T-helper 1 cell treated with Interleukin-12 subunit alpha and Interleukin-12 subunit beta and Interleukin-4 antibody, amounts not matched to agents 30 μg/mL and 1 μg/mL, for 36 hours (primary cell): ENCODE results near the gene GATD1.

Source experiments
- H3K27ac Mint-ChIP-seq: one replicate; pipeline ENCODE4 v1.8.0; 2021; ENCODE audit warnings: mild to moderate bottlenecking, mixed read lengths
- H3K27me3 Mint-ChIP-seq: one replicate; pipeline ENCODE4 v1.8.0; 2021; ENCODE audit warnings: low read depth, mixed read lengths
- H3K36me3 Mint-ChIP-seq: one replicate; pipeline ENCODE4 v1.8.0; 2021; ENCODE audit warnings: low read depth, mixed read lengths
- H3K4me1 Mint-ChIP-seq: one replicate; pipeline ENCODE4 v1.8.0; 2021; ENCODE audit warnings: low read depth, mixed read lengths
- H3K4me3 Mint-ChIP-seq: one replicate; pipeline ENCODE4 v1.8.0; 2021; ENCODE audit warnings: mild to moderate bottlenecking, moderate library complexity, mixed read lengths
- H3K9me3 Mint-ChIP-seq: one replicate; pipeline ENCODE4 v1.8.0; 2021; ENCODE audit warnings: mixed read lengths

Gene GATD1

DNA sequence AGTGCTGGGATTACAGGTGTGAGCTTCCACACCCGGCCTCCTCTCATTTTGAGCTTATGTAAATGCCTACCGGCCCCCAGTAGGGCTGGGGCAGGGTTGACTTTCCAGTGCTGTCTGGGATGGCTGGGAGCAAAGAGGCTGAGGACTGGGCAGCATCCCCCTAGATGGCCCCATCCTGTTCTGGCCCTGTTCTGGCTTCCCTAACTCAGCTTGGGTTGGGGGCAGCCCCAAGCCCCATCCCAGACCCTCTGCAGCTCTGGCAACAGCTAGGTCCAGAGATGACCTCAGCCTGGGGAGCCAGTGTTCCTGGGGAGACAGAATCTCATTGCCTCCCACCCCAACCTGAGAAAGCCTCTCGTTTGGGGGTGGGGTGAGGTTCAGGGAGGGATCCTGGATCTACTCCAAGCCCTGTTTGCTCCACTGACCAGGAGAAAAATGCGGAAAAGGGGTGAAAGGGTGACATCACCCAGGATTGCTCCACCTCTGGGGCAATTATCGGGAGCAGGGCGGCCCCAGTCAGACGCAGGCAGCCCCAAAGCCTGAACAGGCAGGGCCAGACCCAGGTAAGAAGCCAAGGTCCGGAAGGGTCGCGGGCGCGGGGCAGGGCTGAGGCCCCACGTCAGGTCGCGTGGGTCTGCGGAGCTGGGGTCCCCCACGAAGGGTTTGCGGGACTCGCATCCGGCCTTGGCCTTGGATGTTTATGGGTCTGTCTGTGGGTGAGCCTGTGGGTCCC, 41.3 kb upstream of the GATD1 start, which contains the start of gene PNPLA2:
PNPLA2 (plus strand) TSS at position 519 of the 733 bp plus-strand sequence. CDS start 805 bp downstream, outside the sequence.
- peak within 1 kb of the TSS; percentile 70 for H3K27ac Mint-ChIP-seq
- H3K4me3 Mint-ChIP-seq: peak within 1 kb of the TSS; percentile 84
- peaks cover 3% of the 10 kb centered on the region for H3K36me3 Mint-ChIP-seq
- peaks cover 7% of the 10 kb centered on the region for H3K4me1 Mint-ChIP-seq
- H3K27me3 Mint-ChIP-seq: no peaks in the 10 kb centered on the region
- H3K9me3 Mint-ChIP-seq: no peaks in the 10 kb centered on the region

DNA sequence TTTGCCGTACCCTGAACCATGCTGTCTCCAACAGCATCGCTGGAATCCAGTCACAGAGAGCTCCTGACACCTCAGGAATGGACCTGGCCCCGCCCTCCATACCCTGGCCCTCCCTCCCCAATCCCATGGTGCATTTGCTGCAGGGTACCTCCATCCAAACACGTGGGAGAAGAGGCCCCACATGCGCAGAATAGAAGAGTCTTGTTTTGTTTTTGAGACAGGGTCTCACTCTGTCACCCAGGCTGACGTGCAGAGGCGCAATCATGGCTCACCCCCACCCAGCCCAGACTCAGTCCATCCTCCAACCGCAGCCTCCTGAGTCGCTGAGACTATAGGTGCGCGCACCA, 39.1 kb upstream of the GATD1 start:
- H3K9me3 Mint-ChIP-seq: no peaks in the 10 kb centered on the region
- no peak overlapping the region for H3K4me3 Mint-ChIP-seq
- peaks cover 7% of the 10 kb centered on the region for H3K4me1 Mint-ChIP-seq
- H3K27ac Mint-ChIP-seq: no peak overlapping the region
- peaks cover 16% of the 10 kb centered on the region for H3K36me3 Mint-ChIP-seq
- H3K27me3 Mint-ChIP-seq: no peaks in the 10 kb centered on the region

DNA sequence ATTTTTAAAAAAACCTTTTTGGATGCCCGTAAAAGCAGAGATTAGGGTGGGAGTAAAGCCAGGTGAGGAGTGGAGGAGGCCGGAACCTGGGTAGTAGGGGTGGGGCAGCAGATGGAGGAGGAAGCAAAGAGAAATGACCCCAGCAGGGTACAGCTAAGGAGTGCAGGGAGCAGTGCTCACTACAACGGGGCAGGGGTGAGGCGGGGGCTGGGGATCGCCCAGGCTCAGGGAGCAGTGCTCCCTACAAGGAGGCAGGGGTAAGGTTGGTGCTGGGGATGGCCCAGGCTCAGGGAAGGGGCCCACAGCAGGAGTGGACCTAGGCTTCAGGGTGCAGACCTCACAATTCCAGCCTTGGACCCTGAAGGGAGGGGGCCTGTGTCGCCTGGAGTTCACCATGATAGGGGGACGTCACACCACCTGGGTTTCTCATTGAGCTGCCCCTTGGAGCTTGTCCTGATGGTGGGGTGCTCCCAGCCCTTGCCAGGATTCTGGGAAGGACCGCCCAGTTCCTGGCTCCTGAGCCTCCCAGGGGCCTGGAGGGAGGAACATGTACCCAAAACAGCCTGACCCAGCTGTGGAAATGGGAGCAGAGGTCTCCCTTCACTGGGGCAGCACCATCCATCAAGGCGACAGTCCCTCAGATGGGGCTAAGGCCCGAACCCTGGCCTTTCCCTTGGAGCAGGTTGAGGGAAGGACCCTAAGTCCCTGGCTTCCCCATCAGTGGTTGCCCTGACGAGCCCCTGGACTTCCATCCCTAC, 38.6 kb upstream of the GATD1 start:
- Mint-ChIP-seq H3K27ac (no peak overlapping the region), H3K4me3 (no peak overlapping the region), H3K4me1 (peaks cover 7% of the 10 kb centered on the region), H3K9me3 (no peaks in the 10 kb centered on the region), H3K36me3 (peaks cover 21% of the 10 kb centered on the region), H3K27me3 (no peaks in the 10 kb centered on the region)

DNA sequence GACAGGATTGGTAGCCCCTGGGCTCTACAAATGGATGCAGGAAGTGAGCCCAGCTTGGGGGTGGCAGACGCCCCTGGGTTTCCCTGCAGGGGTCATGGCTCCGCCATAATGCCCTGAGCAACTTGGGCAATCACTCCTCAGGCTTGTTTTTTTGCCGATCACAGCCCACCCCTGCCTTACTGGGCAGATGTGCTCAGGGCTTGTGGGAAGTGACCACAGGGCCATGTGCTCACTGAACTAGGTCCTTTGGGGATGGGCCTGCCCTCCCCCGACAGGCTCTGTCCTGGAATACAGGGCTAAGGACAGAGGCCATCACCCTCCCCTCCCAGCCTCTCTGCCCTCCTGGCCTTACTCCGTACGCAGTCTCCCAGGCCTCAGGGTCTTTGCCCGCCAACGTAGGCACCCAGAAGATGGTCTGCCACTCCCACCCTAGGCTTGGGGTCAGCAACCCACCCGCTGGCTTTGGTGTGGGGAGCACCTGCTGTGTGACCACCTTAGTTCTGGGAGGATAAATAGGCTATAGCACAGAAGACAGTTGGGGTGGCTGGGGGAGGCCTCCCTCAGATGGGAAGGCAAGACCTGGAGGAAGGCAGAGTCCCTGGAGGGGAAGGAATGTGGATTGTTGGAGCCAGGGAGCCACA, 36.3 kb upstream of the GATD1 start:
- peaks cover 15% of the 10 kb centered on the region for H3K4me1 Mint-ChIP-seq
- H3K36me3 Mint-ChIP-seq: peaks cover 22% of the 10 kb centered on the region
- H3K27ac Mint-ChIP-seq: no peak overlapping the region
- H3K27me3 Mint-ChIP-seq: no peaks in the 10 kb centered on the region
- H3K9me3 Mint-ChIP-seq: no peaks in the 10 kb centered on the region
- no peak overlapping the region for H3K4me3 Mint-ChIP-seq

DNA sequence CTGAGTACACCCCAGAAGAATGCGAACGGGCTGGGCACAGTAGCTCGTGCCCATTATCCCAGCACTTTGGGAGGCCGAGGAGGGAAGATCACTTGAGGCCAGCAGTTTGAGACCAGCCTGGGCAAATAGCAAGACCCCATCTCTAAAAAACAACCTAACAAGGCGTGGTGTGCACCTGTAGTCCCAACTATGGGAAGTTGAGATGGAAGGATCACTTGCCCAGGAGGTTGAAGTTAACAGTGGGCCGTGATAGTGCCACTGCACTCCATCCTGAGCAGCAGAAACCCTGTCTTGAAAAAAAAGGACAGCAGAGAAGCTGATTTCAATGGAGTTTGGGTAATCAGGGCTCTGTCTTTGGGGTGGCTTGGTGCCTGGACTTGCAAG, 35.8 kb upstream of the GATD1 start:
- H3K4me1 Mint-ChIP-seq: peaks cover 17% of the 10 kb centered on the region
- no peak overlapping the region for H3K4me3 Mint-ChIP-seq
- H3K27ac Mint-ChIP-seq: no peak overlapping the region
- H3K36me3 Mint-ChIP-seq: peaks cover 22% of the 10 kb centered on the region
- no peaks in the 10 kb centered on the region for H3K9me3 Mint-ChIP-seq
- no peaks in the 10 kb centered on the region for H3K27me3 Mint-ChIP-seq

DNA sequence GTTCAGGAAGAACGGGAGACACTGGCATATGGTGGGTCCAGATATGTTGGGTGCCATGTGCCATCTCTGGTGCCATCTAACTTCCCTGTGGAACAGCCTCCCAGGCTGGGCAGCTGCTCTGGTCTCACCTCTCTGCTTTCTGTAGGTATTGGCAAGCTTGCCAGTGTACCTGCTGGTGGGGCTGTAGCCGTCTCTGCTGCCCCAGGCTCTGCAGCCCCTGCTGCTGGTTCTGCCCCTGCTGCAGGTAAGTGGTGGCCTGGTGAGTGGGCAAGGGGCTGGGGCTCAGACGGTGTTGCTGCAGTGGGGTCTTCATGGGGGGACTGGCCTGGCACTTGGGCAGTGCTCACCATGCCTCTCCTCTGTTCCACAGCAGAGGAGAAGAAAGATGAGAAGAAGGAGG, 35.1 kb upstream of the GATD1 start:
- H3K27me3 Mint-ChIP-seq: no peaks in the 10 kb centered on the region
- peaks cover 25% of the 10 kb centered on the region for H3K36me3 Mint-ChIP-seq
- H3K4me3 Mint-ChIP-seq: peak overlapping the region; percentile 10
- peak overlapping the region; percentile 55 for H3K27ac Mint-ChIP-seq
- peaks cover 21% of the 10 kb centered on the region for H3K4me1 Mint-ChIP-seq
- H3K9me3 Mint-ChIP-seq: no peaks in the 10 kb centered on the region

DNA sequence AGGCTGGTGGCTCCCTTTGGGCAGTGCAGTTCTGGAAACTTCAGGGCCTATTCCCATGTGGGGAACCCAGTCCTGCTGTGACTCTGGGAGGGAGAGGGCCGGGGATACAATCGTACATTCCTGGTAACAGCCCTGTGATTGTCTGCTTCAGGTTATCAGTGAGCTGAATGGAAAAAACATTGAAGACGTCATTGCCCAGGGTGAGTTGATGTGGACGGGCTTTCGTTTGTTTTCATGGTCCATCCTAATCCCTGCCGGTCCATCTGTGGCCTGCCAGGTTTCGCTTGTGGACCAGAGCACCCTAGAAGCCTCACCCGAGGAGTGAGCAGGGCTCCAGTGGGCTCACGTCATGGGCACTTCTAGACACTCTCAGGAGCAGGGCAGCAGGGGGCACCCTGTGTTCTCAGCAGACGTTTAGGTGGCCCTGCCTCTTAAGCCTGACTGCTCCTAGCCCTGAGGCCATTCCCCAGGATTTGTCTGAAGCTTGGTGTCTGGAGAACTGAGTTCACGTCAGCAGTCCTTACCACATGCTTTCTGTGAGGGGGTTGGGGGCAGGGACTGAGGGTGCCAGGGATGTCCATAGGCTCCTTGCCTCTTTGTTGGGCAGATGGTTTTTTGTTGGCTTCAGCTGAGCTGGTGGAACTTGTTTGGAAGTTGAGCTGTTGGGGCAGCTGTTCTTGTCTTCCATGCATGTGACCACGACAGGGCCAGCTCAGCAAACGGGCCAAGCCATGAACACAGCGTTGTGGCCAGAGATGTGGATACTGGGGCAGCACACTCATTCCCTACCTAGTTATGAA, 34.4 kb upstream of the GATD1 start:
- H3K4me1 Mint-ChIP-seq: peaks cover 21% of the 10 kb centered on the region
- H3K27me3 Mint-ChIP-seq: no peaks in the 10 kb centered on the region
- peaks cover 25% of the 10 kb centered on the region for H3K36me3 Mint-ChIP-seq
- peak overlapping the region; percentile 93 for H3K4me3 Mint-ChIP-seq
- H3K27ac Mint-ChIP-seq: peak overlapping the region; percentile 55
- H3K9me3 Mint-ChIP-seq: no peaks in the 10 kb centered on the region

DNA sequence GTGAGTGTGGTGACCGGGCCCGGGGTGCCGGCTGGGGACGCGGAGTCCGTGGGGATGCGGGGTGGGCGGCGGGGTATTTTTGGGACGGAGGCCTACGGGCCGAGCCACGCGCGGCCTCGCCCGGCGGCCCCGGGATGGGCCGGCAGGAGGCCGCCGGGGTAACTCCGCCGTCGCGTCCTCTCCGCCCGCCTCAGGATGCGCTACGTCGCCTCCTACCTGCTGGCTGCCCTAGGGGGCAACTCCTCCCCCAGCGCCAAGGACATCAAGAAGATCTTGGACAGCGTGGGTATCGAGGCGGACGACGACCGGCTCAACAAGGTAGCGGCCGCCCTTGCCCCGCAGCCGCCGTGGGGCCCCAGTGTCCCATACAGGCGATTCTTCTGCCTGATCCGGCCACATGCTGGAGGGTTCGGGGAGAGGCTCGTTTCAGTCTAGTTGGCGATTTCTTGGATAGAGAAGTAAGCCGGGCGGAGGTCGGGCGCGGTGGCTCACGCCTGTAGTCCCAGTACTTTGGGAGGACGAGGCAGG, 32.8 kb upstream of the GATD1 start:
- peak overlapping the region; percentile 97 for H3K27ac Mint-ChIP-seq
- peaks cover 22% of the 10 kb centered on the region for H3K4me1 Mint-ChIP-seq
- H3K36me3 Mint-ChIP-seq: peaks cover 25% of the 10 kb centered on the region
- H3K27me3 Mint-ChIP-seq: no peaks in the 10 kb centered on the region
- peak overlapping the region; percentile 93 for H3K4me3 Mint-ChIP-seq
- no peaks in the 10 kb centered on the region for H3K9me3 Mint-ChIP-seq

DNA sequence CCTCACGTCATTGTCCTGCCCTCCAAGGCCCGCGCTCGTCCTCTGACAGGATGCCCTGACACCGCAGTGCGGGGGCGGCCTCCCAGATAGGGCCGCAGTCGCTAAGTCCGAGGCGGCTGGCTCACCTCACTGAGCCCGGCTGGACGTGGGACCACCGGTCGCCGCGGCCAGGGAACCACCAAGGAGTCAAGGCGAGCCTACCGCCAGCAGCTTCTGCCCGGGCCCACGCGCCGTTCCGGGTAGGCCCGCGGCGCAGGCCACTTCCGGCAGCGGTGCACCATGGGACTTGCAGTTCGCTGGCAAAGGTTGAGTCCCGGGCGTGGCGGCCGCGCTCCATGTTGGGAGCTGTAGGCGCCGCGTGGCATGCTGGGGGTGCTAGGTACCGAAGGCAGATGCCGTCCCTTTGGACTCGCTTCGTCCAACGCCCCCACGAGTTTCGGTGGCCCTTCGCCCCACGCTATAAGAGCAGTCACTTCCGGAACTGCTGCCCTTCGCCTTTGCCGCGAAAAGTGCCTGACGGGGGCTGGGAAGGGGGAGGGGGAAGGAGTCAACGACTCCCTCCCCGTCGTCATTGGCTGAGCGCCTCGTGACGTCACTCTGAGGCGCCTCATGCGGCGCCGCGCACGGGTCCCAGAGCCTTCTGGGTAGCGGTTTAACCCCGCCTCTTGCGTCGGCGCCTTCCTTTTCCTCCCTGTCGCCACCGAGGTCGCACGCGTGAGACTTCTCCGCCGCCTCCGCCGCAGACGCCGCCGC, 32.2 kb upstream of the GATD1 start, which contains the start of gene RPLP2:
RPLP2 (plus strand) TSS at position 681 of the 753 bp plus-strand sequence. CDS start 268 bp downstream, outside the sequence.
- no peaks in the 10 kb centered on the region for H3K9me3 Mint-ChIP-seq
- H3K4me3 Mint-ChIP-seq: peak within 1 kb of the TSS; percentile 93
- H3K27ac Mint-ChIP-seq: peak within 1 kb of the TSS; percentile 97
- H3K36me3 Mint-ChIP-seq: peaks cover 25% of the 10 kb centered on the region
- H3K27me3 Mint-ChIP-seq: no peaks in the 10 kb centered on the region
- H3K4me1 Mint-ChIP-seq: peaks cover 23% of the 10 kb centered on the region

DNA sequence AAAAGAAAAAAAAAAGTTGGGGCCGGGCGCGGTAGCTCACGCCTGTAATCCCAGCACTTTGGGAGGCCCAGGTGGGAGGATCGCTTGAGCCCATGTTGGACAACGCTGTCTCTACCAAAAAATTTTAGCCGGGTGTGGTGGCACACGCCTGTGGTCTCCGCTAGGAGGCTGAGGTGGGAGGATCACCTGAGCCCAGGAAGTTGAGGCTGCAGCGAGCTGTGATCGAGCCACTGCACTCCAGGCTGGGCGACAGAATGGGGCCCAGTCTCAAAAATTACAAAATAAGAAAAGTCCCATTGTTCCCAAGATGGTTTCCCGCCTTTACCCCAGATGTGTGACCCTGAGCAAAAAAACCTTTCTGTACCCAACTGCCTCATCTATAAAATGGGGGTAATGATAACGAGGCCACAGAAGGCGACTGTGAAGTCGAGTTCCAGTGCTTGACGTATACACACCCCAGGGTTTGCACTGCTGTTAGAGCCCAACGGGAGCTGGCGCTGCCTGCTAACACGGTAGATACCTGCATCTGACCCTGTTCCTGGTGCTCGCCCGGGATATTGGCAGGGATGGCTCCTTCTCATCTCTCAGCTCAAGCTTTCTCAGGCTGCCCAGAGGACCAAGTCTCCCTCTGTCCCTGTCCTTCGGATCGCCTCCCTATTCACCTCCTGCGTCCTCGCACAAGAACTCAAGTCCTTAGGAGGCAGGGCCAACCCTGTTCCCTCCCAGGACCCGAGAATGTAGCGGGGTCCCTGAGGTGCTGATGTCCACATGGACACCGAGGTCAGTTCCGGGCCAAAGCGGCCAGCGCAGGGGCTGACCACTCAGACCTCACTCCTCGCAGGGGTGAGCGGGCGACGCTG, 31.4 kb upstream of the GATD1 start:
- Mint-ChIP-seq H3K27ac (peak overlapping the region; percentile 97), H3K4me3 (peak overlapping the region; percentile 93), H3K9me3 (no peaks in the 10 kb centered on the region), H3K4me1 (peaks cover 25% of the 10 kb centered on the region), H3K27me3 (no peaks in the 10 kb centered on the region), H3K36me3 (peaks cover 22% of the 10 kb centered on the region)

DNA sequence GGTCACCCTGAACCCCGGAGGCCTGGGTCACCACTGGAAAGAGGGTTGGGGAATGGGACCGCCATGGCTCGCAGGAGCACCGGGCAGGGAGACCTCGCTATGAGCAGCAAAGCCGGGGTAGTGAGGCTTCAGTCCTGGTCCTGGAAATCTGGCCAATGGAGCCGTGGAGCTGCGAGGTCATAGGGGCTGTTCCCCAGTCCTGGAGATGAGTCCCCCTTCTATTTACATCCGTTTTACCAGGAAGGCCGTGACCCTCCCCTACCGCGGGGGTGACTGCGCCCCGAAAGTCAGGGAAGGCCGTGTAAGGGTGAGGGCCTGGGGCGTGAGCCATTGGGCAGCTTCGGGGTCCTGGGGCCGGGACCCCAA, 27.3 kb upstream of the GATD1 start:
- Mint-ChIP-seq H3K9me3 (no peaks in the 10 kb centered on the region), H3K27ac (no peak overlapping the region), H3K27me3 (no peaks in the 10 kb centered on the region), H3K36me3 (peaks cover 3% of the 10 kb centered on the region), H3K4me1 (peaks cover 18% of the 10 kb centered on the region), H3K4me3 (peak overlapping the region; percentile 80)

DNA sequence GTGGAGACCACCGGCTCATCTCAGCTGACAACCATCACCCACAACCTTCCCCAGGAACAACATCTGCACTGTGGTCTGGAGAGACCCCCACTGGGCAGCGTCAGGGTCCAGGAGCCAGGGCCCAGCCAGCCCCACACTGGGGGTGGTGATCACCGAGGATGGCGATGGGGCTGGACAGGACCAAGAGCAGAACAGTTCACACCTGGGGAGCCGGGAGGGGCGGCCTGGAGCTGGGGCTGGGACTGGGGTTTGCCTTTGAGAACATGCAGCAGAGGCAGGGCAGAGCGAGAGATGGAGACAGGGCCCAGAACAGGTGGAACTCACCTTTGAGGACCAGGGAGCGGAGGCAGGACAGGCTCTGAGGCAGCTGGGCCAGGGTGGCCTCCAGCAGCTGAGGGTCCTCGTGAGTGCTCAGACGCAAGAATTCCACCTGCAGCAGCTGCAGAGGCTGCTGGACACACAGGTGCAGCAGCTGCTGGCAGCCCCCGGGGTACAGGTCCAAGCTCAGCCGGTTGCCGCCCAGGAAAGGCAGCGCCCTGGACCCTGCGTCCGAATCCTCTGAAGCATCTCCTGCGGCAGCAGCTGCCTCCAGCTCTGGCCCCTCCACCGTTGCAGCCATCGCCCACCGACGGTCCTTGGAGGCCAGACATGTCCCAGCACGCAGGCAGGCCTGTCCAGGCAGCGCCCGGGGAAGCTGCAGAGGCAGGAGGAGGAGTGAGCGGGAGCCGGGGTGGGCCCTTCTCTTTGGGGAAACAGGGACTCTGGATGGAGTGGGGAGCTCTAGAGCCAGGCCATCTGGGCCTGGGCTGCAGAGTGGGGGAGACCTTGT, 26.7 kb upstream of the GATD1 start:
- Mint-ChIP-seq H3K4me3 (peak overlapping the region; percentile 80), H3K36me3 (peaks cover 3% of the 10 kb centered on the region), H3K27ac (no peak overlapping the region), H3K9me3 (no peaks in the 10 kb centered on the region), H3K27me3 (no peaks in the 10 kb centered on the region), H3K4me1 (peaks cover 16% of the 10 kb centered on the region)
